Ovary (tissue), 9 donors: Measurements from ENCODE around the gene TRAF3IP1. TPM values are rescaled to one million over a fixed set of nuclear protein-coding genes. Genes with fewer than 3 reads are reported as not detected.
"Not testable (repeated sequence)": the region's sequence is repeated elsewhere in the genome, so short reads cannot be mapped to it uniquely, and the experiment has no call there.

Experiments used
- DNase-seq, 5 donors: peaks; one replicate each; pipeline ENCODE4 v3.0.0-alpha.2; 2019 to 2020
- H3K27ac ChIP-seq, 2 donors: fragments of 200-600 bp; one replicate each; pipeline versions ENCODE4 v1.5.1 to v1.8.0; 2019 to 2022
- H3K27me3 ChIP-seq: fragments of 200-600 bp; one replicate; pipeline ENCODE4 v1.8.0; 2022
- H3K36me3 ChIP-seq: fragments of 200-600 bp; sonication (generic); one replicate; pipeline ENCODE4 v1.5.1; 2019
- H3K4me1 ChIP-seq: one replicate; pipeline ENCODE4 v1.8.1; 2013; ENCODE audit warnings: mild to moderate bottlenecking, moderate library complexity; ENCODE audit not compliant: insufficient read depth
- H3K4me3 ChIP-seq: fragments of 200-600 bp; sonication (generic); one replicate; pipeline ENCODE4 v1.5.1; 2017
- H3K9me3 ChIP-seq, 2 donors: fragments of 200-600 bp in 1 of 2; sonication (generic) in 1 of 2; one replicate each; pipeline versions ENCODE4 v1.5.1 to v1.8.1; 2013 to 2019; ENCODE audit warnings: mild to moderate bottlenecking in 1 of 2, moderate library complexity in 1 of 2
- CTCF ChIP-seq, 3 donors: fragments of 450-650 bp in 2 of 3; fragments of 200-600 bp in 1 of 3; IDR thresholded peaks; one replicate each; pipeline versions ENCODE4 v1.5.1 to v1.8.0; 2016 to 2022; ENCODE audit warnings: antibody characterized with exemption in 3 of 3, mild to moderate bottlenecking in 1 of 3
- EP300 ChIP-seq: sonication (generic); formaldehyde crosslinking; IDR thresholded peaks from one replicate; pipeline ENCODE4 v1.6.1; 2017; ENCODE audit warnings: antibody characterized with exemption
- POLR2A ChIP-seq: fragments of 450-650 bp; IDR thresholded peaks from one replicate; pipeline ENCODE4 v1.6.1; 2017; ENCODE audit warnings: antibody characterized with exemption, mild to moderate bottlenecking, moderate library complexity
- WGBS, 3 donors: extraction: QIAGEN DNeasy Blood & Tissue Kit in 1 of 3; methylation state at CpG; one replicate each; pipeline versions ENCODE4 v1.1.5 to v1.1.7; 2013 to 2017; 5-methylcytosine and 5-hydroxymethylcytosine counted together
- intact Hi-C, 4 donors: fragments of 100-400 bp; cut with DNase I; formaldehyde crosslinking; loops; one replicate each; pipeline versions ENCODE4 v1.11.0 to v1.15.1; 2022 to 2023
- polyA plus RNA-seq, 2 donors: library from polyadenylated mRNA; stranded (reverse); fragments of 200-250 nt in 1 of 2; fragments of 350-450 nt in 1 of 2; fragmentation: Illumina TruSeq in 1 of 2; extraction: RNeasy Lipid Tissue Mini Kit (QIAGEN cat#74804) in 1 of 2; gene quantifications; one replicate each; pipeline ENCODE4 v1.2.3, GENCODE V29; 2013 to 2014
- total RNA-seq, 7 donors: library from RNA; depleted of rRNA in 2 of 7; stranded (reverse); fragments of >200 nt in 2 of 7; fragmentation: NEBNext Ultra II Directional in 3 of 7; extraction: Animal tissue kit (Norgen Biotek cat#: 25700) in 3 of 7; gene quantifications; one replicate each; pipeline versions ENCODE4 v1.1.0 to v1.2.4, GENCODE V29; 2016 to 2023
- donor health status: DM: no; HTN: no; CAD: no; lungs with moderate emphysema.
- donor health status: DM: no; HTN: no; CAD: no.
- donor health status: Bipolar disorder and iron deficiency.
- donor health status: DM: yes; HTN: yes; CAD: no.
- donor health status: DM: no; HTN: no; CAD: no.
- donor health status: DM: yes; HTN: yes; CAD: no.

TRAF3IP1 gene
- total and polyA plus RNA-seq, 9 donors, result 7.0 to 29.2 (median 19.1) TPM

GRCh38 chr2:238440767-238441166 lies 120.4 kb downstream of the TRAF3IP1 start:
- Histone ChIP-seq H3K4me3 (no peak overlapping the region), H3K9me3 (no peaks in the 10 kb centered on the region), H3K27ac (no peak overlapping the region), H3K36me3 (no peaks in the 10 kb centered on the region), H3K27me3 (no peaks in the 10 kb centered on the region), H3K4me1 (peaks cover 14% of the 10 kb centered on the region)
- no peak for DNase-seq
- TF ChIP-seq POLR2A, result no peak
- no peak for TF ChIP-seq CTCF (IDR thresholded peaks at IDR 0.05)
- no peak for TF ChIP-seq EP300
- intact Hi-C loops, result no loop called here
- 94 to 98% (median 95%) methylated on average over 11 of the region's 11 CpGs for whole genome bisulfite sequencing, 3 donors

GRCh38 chr2:238441262-238442114 lies 121.2 kb downstream of the TRAF3IP1 start:
- WGBS, 3 donors, result 37 to 43% (median 38%) methylated on average over 17 of the region's 17 CpGs
- DNase-seq, result no peak
- Histone ChIP-seq H3K9me3 (no peaks in the 10 kb centered on the region), H3K4me3 (no peak overlapping the region), H3K4me1 (peaks cover 14% of the 10 kb centered on the region), H3K27ac (no peak overlapping the region), H3K27me3 (no peaks in the 10 kb centered on the region), H3K36me3 (no peaks in the 10 kb centered on the region)
- intact Hi-C loops, result no loop called here
- TF ChIP-seq POLR2A (no peak), CTCF (IDR thresholded peaks at IDR 0.05) (no peak), EP300 (no peak)

- H3K9me3 ChIP-seq, DNase-seq, H3K27me3 ChIP-seq, H3K27ac ChIP-seq, intact Hi-C loops, H3K4me3 ChIP-seq, H3K36me3 ChIP-seq: not testable (repeated sequence)
- H3K4me1 ChIP-seq, result peaks cover 14% of the 10 kb centered on the region
- WGBS, 3 donors, result 76 to 87% (median 83%) methylated on average over 6 of the region's 6 CpGs
These were observed 121.9 kb downstream of the TRAF3IP1 start for GRCh38 chr2:238442257-238442656.

- intact Hi-C loops, result no loop called here
These were observed 123.9 kb downstream of the TRAF3IP1 start for GRCh38 chr2:238444242-238444641.

More at GRCh38 chr2:238444242-238444641, 123.9 kb downstream of the TRAF3IP1 start:
- Histone ChIP-seq H3K4me3 (no peak overlapping the region), H3K36me3 (no peaks in the 10 kb centered on the region), H3K27ac (no peak overlapping the region), H3K27me3 (no peaks in the 10 kb centered on the region), H3K4me1 (peaks cover 12% of the 10 kb centered on the region), H3K9me3 (no peaks in the 10 kb centered on the region)
- DNase-seq, result no peak
- TF ChIP-seq EP300 (no peak), CTCF (IDR thresholded peaks at IDR 0.05) (no peak), POLR2A (no peak)
- WGBS, 3 donors, result 93 to 96% (median 96%) methylated on average over 13 of the region's 13 CpGs
